Esophagus squamous epithelium (tissue), 4 donors: Measurements from ENCODE around the gene GPR146.

ENCODE experiments used
- CTCF ChIP-seq, 6 experiments: fragments of 450-650 bp in 4 of 6; fragments of 200-600 bp in 2 of 6; sonication (generic) in 2 of 6; IDR thresholded peaks; one replicate each; pipeline ENCODE4 v1.5.1; 2016 to 2019; ENCODE audit warnings: antibody characterized with exemption in 6 of 6, mild to moderate bottlenecking in 4 of 6, moderate library complexity in 4 of 6
- POLR2A ChIP-seq, 4 donors: fragments of 450-650 bp; IDR thresholded peaks; one replicate each; pipeline ENCODE4 v1.6.1; 2017; ENCODE audit warnings: antibody characterized with exemption in 4 of 4, mild to moderate bottlenecking in 4 of 4, moderate library complexity in 3 of 4

GRCh38 chr7:1093502-1093843 is 49.1 kb downstream of the GPR146 start:
- no peak for TF ChIP-seq CTCF (IDR thresholded peaks at IDR 0.05)
- TF ChIP-seq POLR2A (IDR thresholded peaks at IDR 0.05): no peak
